ENCODE data around the gene CDR2. TPM values are rescaled to one million over a fixed set of nuclear protein-coding genes. Genes with fewer than 3 reads are reported as not detected.

Gene CDR2
- total and polyA plus RNA-seq, 9 of the 15 experiments (the other 6 are each of a cell fraction or from before 2014, with no cell fraction given): 4.6 to 30.3 (median 19.9) TPM

DNA sequence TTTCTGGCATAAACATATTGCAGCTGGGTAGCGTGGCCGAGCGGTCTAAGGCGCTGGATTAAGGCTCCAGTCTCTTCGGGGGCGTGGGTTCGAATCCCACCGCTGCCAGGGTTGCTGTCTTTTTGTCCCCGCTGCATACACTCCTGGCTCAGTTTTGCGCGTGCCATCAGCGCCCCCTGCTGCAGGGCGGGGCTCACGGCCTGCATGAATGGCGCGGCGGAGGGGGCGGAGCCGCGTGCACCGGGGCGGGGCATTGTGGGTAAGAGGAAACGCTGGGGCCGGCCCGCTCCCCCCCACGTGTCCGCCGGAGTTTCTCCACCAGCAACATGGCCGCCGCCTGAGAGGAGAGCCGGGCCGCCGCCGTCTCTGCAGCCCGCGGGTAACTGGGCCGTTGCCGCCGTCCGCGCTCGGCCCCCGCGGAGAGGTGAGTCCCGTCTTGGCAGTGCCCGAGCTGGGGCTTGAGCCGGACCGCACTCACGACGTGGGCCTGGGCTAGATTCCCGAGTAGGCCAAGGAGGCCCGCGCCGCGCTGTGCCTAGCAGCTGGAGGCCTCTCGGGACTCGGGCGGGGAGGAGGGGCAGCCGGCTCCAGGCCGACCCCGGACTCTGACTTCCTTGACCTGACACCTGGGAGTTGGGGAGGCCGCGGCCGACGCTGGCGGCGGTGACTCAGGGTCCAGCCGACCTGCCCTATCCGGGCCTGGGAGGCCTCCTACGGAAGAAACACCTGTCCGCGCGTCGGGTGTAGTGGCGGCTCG lies 77.1 kb downstream of the CDR2 start, which contains the start of gene POLR3E (continued):
- TF ChIP-seq ZNF24 (IDR thresholded peaks at IDR 0.05) (peak; percentile 71; the same call in 1 of the 2 replicates), PHB (CRISPR knock-in tag; IDR thresholded peaks at IDR 0.05) (no peak), POLR2B (IDR thresholded peaks at IDR 0.05; ENCODE audit: low read depth, partially characterized antibody) (peak; percentile 66), CHCHD3 (CRISPR knock-in tag; IDR thresholded peaks at IDR 0.05) (no peak), ZNF146 (CRISPR knock-in tag; IDR thresholded peaks at IDR 0.05; ENCODE audit: unreplicated experiment) (no peak), SP1 (CRISPR knock-in tag; IDR thresholded peaks at IDR 0.05) (peak; percentile 99), SRF (CRISPR knock-in tag; IDR thresholded peaks at IDR 0.05) (peak in 1 of 2 experiments; percentile 76; a peak in 1 of 4 replicates), NCOA2 (IDR thresholded peaks at IDR 0.05; ENCODE audit: partially characterized antibody in 2 of 2) (peak in 1 of 2 experiments; percentile 87), POLR3A (IDR thresholded peaks at IDR 0.05; ENCODE audit: borderline replicate concordance, extremely low read depth, insufficient read depth, insufficient read length) (peak; percentile 94), TAL1 (IDR thresholded peaks at IDR 0.05) (no peak)
- TF ChIP-seq, protein P1, sequence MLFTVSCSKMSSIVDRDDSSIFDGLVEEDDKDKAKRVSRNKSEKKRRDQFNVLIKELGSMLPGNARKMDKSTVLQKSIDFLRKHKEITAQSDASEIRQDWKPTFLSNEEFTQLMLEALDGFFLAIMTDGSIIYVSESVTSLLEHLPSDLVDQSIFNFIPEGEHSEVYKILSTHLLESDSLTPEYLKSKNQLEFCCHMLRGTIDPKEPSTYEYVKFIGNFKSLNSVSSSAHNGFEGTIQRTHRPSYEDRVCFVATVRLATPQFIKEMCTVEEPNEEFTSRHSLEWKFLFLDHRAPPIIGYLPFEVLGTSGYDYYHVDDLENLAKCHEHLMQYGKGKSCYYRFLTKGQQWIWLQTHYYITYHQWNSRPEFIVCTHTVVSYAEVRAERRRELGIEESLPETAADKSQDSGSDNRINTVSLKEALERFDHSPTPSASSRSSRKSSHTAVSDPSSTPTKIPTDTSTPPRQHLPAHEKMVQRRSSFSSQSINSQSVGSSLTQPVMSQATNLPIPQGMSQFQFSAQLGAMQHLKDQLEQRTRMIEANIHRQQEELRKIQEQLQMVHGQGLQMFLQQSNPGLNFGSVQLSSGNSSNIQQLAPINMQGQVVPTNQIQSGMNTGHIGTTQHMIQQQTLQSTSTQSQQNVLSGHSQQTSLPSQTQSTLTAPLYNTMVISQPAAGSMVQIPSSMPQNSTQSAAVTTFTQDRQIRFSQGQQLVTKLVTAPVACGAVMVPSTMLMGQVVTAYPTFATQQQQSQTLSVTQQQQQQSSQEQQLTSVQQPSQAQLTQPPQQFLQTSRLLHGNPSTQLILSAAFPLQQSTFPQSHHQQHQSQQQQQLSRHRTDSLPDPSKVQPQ (CRISPR knock-in tag; IDR thresholded peaks at IDR 0.05; ENCODE audit: borderline replicate concordance): no peak
- TF ChIP-seq, protein P2, sequence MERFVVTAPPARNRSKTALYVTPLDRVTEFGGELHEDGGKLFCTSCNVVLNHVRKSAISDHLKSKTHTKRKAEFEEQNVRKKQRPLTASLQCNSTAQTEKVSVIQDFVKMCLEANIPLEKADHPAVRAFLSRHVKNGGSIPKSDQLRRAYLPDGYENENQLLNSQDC (CRISPR knock-in tag; IDR thresholded peaks at IDR 0.05): no peak
- TF ChIP-seq, protein P3, sequence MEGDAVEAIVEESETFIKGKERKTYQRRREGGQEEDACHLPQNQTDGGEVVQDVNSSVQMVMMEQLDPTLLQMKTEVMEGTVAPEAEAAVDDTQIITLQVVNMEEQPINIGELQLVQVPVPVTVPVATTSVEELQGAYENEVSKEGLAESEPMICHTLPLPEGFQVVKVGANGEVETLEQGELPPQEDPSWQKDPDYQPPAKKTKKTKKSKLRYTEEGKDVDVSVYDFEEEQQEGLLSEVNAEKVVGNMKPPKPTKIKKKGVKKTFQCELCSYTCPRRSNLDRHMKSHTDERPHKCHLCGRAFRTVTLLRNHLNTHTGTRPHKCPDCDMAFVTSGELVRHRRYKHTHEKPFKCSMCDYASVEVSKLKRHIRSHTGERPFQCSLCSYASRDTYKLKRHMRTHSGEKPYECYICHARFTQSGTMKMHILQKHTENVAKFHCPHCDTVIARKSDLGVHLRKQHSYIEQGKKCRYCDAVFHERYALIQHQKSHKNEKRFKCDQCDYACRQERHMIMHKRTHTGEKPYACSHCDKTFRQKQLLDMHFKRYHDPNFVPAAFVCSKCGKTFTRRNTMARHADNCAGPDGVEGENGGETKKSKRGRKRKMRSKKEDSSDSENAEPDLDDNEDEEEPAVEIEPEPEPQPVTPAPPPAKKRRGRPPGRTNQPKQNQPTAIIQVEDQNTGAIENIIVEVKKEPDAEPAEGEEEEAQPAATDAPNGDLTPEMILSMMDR (IDR thresholded peaks at IDR 0.05 in 2 of 3, conservative IDR thresholded peaks at IDR 0.05 in 1 of 3; ENCODE audit: insufficient read depth in 2 of 3, low read depth in 1 of 3, low read length in 3 of 3): peak; percentile 87 to 98 (median 94)
- TF ChIP-seq, protein P4, sequence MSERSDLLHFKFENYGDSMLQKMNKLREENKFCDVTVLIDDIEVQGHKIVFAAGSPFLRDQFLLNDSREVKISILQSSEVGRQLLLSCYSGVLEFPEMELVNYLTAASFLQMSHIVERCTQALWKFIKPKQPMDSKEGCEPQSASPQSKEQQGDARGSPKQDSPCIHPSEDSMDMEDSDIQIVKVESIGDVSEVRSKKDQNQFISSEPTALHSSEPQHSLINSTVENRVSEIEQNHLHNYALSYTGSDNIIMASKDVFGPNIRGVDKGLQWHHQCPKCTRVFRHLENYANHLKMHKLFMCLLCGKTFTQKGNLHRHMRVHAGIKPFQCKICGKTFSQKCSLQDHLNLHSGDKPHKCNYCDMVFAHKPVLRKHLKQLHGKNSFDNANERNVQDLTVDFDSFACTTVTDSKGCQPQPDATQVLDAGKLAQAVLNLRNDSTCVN (CRISPR knock-in tag; IDR thresholded peaks at IDR 0.05): no peak
- TF ChIP-seq, protein P5, sequence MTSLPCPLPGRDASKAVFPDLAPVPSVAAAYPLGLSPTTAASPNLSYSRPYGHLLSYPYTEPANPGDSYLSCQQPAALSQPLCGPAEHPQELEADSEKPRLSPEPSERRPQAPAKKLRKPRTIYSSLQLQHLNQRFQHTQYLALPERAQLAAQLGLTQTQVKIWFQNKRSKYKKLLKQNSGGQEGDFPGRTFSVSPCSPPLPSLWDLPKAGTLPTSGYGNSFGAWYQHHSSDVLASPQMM (CRISPR knock-in tag; IDR thresholded peaks at IDR 0.05): no peak
- TF ChIP-seq, protein P6, sequence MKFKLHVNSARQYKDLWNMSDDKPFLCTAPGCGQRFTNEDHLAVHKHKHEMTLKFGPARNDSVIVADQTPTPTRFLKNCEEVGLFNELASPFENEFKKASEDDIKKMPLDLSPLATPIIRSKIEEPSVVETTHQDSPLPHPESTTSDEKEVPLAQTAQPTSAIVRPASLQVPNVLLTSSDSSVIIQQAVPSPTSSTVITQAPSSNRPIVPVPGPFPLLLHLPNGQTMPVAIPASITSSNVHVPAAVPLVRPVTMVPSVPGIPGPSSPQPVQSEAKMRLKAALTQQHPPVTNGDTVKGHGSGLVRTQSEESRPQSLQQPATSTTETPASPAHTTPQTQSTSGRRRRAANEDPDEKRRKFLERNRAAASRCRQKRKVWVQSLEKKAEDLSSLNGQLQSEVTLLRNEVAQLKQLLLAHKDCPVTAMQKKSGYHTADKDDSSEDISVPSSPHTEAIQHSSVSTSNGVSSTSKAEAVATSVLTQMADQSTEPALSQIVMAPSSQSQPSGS (CRISPR knock-in tag; IDR thresholded peaks at IDR 0.05): peak; percentile 35; the same call in 1 of the 2 replicates
